CD4-positive, alpha-beta T cell treated with Interleukin-4 for 1 hour (primary cell): ENCODE data around the gene C2orf42.
A peak's percentile ranks its signal among the peaks of the same experiment; 100 is the strongest.
"Not testable (repeated sequence)": the region's sequence is repeated elsewhere in the genome, so short reads cannot be mapped to it uniquely, and the experiment has no call there.

Experiments
- DNase-seq, 2 donors: peaks; one replicate each; pipeline ENCODE4 v3.0.0-alpha.2; 2020 to 2022

C2orf42 gene

GRCh38 chr2:70169654-70170245 lies 21.1 kb downstream of the C2orf42 start:
- not testable (repeated sequence) for DNase-seq

- no peak for DNase-seq
Measured at GRCh38 chr2:70161069-70161534, 29.7 kb downstream of the C2orf42 start.

GRCh38 chr2:70160545-70160944 lies 30.3 kb downstream of the C2orf42 start:
- no peak for DNase-seq

GRCh38 chr2:70149130-70149686 lies 41.6 kb downstream of the C2orf42 start:
- DNase-seq, result not testable (repeated sequence)

GRCh38 chr2:70148211-70148760 lies 42.5 kb downstream of the C2orf42 start:
- not testable (repeated sequence) for DNase-seq

GRCh38 chr2:70145851-70146739 lies 44.7 kb downstream of the C2orf42 start:
- no peak for DNase-seq

GRCh38 chr2:70145144-70145490 lies 45.7 kb downstream of the C2orf42 start:
- DNase-seq, result no peak

GRCh38 chr2:70144443-70145143 lies 46.2 kb downstream of the C2orf42 start:
- no peak for DNase-seq

GRCh38 chr2:70143314-70144150 lies 47.3 kb downstream of the C2orf42 start:
- peak; percentile 66 to 77 for DNase-seq

GRCh38 chr2:70142590-70143313 lies 48.1 kb downstream of the C2orf42 start:
- DNase-seq, result peak; percentile 99

- no peak for DNase-seq
Measured at GRCh38 chr2:70141902-70142589, 48.8 kb downstream of the C2orf42 start.

- DNase-seq, result peak; percentile 81 to 87
Measured at GRCh38 chr2:70141212-70141901, 49.5 kb downstream of the C2orf42 start.

GRCh38 chr2:70140791-70141211 lies 50.0 kb downstream of the C2orf42 start:
- DNase-seq, result no peak

GRCh38 chr2:70134323-70134983 lies 56.4 kb downstream of the C2orf42 start:
- not testable (repeated sequence) for DNase-seq

GRCh38 chr2:70133491-70134322 lies 57.1 kb downstream of the C2orf42 start:
- peak in 1 of 2 donors; percentile 66 for DNase-seq

GRCh38 chr2:70133127-70133452 lies 57.7 kb downstream of the C2orf42 start:
- DNase-seq, result no peak

GRCh38 chr2:70132244-70133126 lies 58.3 kb downstream of the C2orf42 start:
- DNase-seq, result peak; percentile 47 to 72
